ENCODE results near the gene FAM25C. TPM values are rescaled to one million over a fixed set of nuclear protein-coding genes. Genes with fewer than 3 reads are reported as not detected.
"Not testable (repeated sequence)": the region's sequence is repeated elsewhere in the genome, so short reads cannot be mapped to it uniquely, and the experiment has no call there.

FAM25C gene
- total and polyA plus RNA-seq, 10 of the 15 experiments (the other 5 are each of a cell fraction or from before 2014, with no cell fraction given) = not detected

- H3K4me2 ChIP-seq (ENCODE audit: control insufficient read depth, insufficient read depth); H2AFZ ChIP-seq (ENCODE audit: control insufficient read depth, low read depth, low read length); BruUV-seq (replicated peaks); H3K27me3 ChIP-seq (replicated peaks in 1 of 2; ENCODE audit: control insufficient read depth in 2 of 2, insufficient read depth in 2 of 2, low read length in 1 of 2); H3K9me3 ChIP-seq (replicated peaks; ENCODE audit: control insufficient read depth, insufficient read depth, low read length); H3K79me2 ChIP-seq (ENCODE audit: control insufficient read depth, insufficient read depth, low read length); H3K4me1 ChIP-seq (ENCODE audit: control insufficient read depth, insufficient read depth, low read length); in situ Hi-C loops (cut with MboI); H3K9ac ChIP-seq (ENCODE audit: control insufficient read depth, insufficient read depth, low read length); intact Hi-C loops (cut with micrococcal nuclease; ENCODE audit: unreplicated experiment); ATAC-seq; H3K27ac ChIP-seq (ENCODE audit: control insufficient read depth, insufficient read depth); H3K4me3 ChIP-seq; DNase-seq (ENCODE audit: low read depth, low spot score); POLR2A ChIA-PET; H4K20me1 ChIP-seq (ENCODE audit: control insufficient read depth, insufficient read depth); SMC1A ChIA-PET (ENCODE audit: uncharacterized antibody, unreplicated experiment); FAIRE-seq; H3K36me3 ChIP-seq (ENCODE audit: control insufficient read depth in 2 of 2, insufficient read depth in 2 of 2, low read length in 1 of 2); RAD21 ChIA-PET (ENCODE audit: unreplicated experiment); CTCF ChIA-PET: not testable (repeated sequence)
- no CpG with 5 or more reads among the region's 2 CpGs for WGBS (ENCODE audit: insufficient coverage, insufficient replicate concordance, low lambda C conversion rate, missing lambda C conversion rate)
These were observed 38.9 kb downstream of the FAM25C start for GRCh38 chr10:47960699-47961098.

- FAIRE-seq; intact Hi-C loops (cut with micrococcal nuclease; ENCODE audit: unreplicated experiment); H3K9ac ChIP-seq (ENCODE audit: control insufficient read depth, insufficient read depth, low read length); H3K27ac ChIP-seq (ENCODE audit: control insufficient read depth, insufficient read depth); H4K20me1 ChIP-seq (ENCODE audit: control insufficient read depth, insufficient read depth); H3K36me3 ChIP-seq (ENCODE audit: control insufficient read depth in 2 of 2, insufficient read depth in 2 of 2, low read length in 1 of 2); H3K4me1 ChIP-seq (ENCODE audit: control insufficient read depth, insufficient read depth, low read length); H3K27me3 ChIP-seq (replicated peaks in 1 of 2; ENCODE audit: control insufficient read depth in 2 of 2, insufficient read depth in 2 of 2, low read length in 1 of 2); CTCF ChIA-PET; H2AFZ ChIP-seq (ENCODE audit: control insufficient read depth, low read depth, low read length); BruUV-seq (replicated peaks); SMC1A ChIA-PET (ENCODE audit: uncharacterized antibody, unreplicated experiment); H3K9me3 ChIP-seq (replicated peaks; ENCODE audit: control insufficient read depth, insufficient read depth, low read length); DNase-seq (ENCODE audit: low read depth, low spot score); H3K4me3 ChIP-seq; POLR2A ChIA-PET; RAD21 ChIA-PET (ENCODE audit: unreplicated experiment); in situ Hi-C loops (cut with MboI); H3K4me2 ChIP-seq (ENCODE audit: control insufficient read depth, insufficient read depth); ATAC-seq; H3K79me2 ChIP-seq (ENCODE audit: control insufficient read depth, insufficient read depth, low read length): not testable (repeated sequence)
- WGBS (ENCODE audit: insufficient coverage, insufficient replicate concordance, low lambda C conversion rate, missing lambda C conversion rate) = no CpG with 5 or more reads among the region's 5 CpGs
These were observed 39.9 kb downstream of the FAM25C start for GRCh38 chr10:47959677-47960076.

DNA sequence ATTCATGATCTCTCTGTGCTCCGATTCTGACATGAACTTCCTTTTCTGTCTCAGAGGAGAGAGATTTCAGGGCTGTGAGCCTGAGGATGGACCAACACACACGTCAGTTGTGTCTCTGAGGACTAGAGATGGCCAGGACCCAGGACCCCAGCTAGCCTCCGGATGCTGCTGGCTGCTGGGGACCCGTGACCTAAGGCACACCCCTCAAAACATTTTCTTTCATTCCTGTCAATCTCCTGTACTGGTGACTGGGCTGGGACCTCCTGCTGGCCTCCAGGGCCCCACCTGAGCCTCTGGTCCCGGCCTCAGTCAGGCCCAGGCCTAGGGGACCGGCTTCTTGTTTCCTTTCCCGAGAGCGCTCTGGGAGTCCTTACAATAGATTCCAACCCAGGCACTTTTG is 42.4 kb downstream of the FAM25C start:
- in situ Hi-C loops (cut with MboI); DNase-seq (ENCODE audit: low read depth, low spot score); H4K20me1 ChIP-seq (ENCODE audit: control insufficient read depth, insufficient read depth); POLR2A ChIA-PET; H3K27ac ChIP-seq (ENCODE audit: control insufficient read depth, insufficient read depth); SMC1A ChIA-PET (ENCODE audit: uncharacterized antibody, unreplicated experiment); intact Hi-C loops (cut with micrococcal nuclease; ENCODE audit: unreplicated experiment); H3K4me3 ChIP-seq; RAD21 ChIA-PET (ENCODE audit: unreplicated experiment); H2AFZ ChIP-seq (ENCODE audit: control insufficient read depth, low read depth, low read length); ATAC-seq; H3K4me2 ChIP-seq (ENCODE audit: control insufficient read depth, insufficient read depth); CTCF ChIA-PET; FAIRE-seq; H3K79me2 ChIP-seq (ENCODE audit: control insufficient read depth, insufficient read depth, low read length); BruUV-seq (replicated peaks); H3K4me1 ChIP-seq (ENCODE audit: control insufficient read depth, insufficient read depth, low read length); H3K36me3 ChIP-seq (ENCODE audit: control insufficient read depth in 2 of 2, insufficient read depth in 2 of 2, low read length in 1 of 2); H3K27me3 ChIP-seq (replicated peaks in 1 of 2; ENCODE audit: control insufficient read depth in 2 of 2, insufficient read depth in 2 of 2, low read length in 1 of 2); H3K9ac ChIP-seq (ENCODE audit: control insufficient read depth, insufficient read depth, low read length); H3K9me3 ChIP-seq (replicated peaks; ENCODE audit: control insufficient read depth, insufficient read depth, low read length): not testable (repeated sequence)
- 68% methylated on average over 5 of the region's 8 CpGs for WGBS (ENCODE audit: insufficient coverage, insufficient replicate concordance, low lambda C conversion rate, missing lambda C conversion rate)

- BruUV-seq (replicated peaks) = not testable (repeated sequence)
These were observed 52.2 kb downstream of the FAM25C start for GRCh38 chr10:47947424-47947823.

More at GRCh38 chr10:47947424-47947823, 52.2 kb downstream of the FAM25C start:
- H3K4me2 ChIP-seq (ENCODE audit: control insufficient read depth, insufficient read depth); H4K20me1 ChIP-seq (ENCODE audit: control insufficient read depth, insufficient read depth); CTCF ChIA-PET; FAIRE-seq; in situ Hi-C loops (cut with MboI); H3K79me2 ChIP-seq (ENCODE audit: control insufficient read depth, insufficient read depth, low read length); intact Hi-C loops (cut with micrococcal nuclease; ENCODE audit: unreplicated experiment); H3K27ac ChIP-seq (ENCODE audit: control insufficient read depth, insufficient read depth); H3K27me3 ChIP-seq (replicated peaks in 1 of 2; ENCODE audit: control insufficient read depth in 2 of 2, insufficient read depth in 2 of 2, low read length in 1 of 2); H3K9me3 ChIP-seq (replicated peaks; ENCODE audit: control insufficient read depth, insufficient read depth, low read length); H3K36me3 ChIP-seq (ENCODE audit: control insufficient read depth in 2 of 2, insufficient read depth in 2 of 2, low read length in 1 of 2); H3K4me1 ChIP-seq (ENCODE audit: control insufficient read depth, insufficient read depth, low read length); POLR2A ChIA-PET; SMC1A ChIA-PET (ENCODE audit: uncharacterized antibody, unreplicated experiment); H3K9ac ChIP-seq (ENCODE audit: control insufficient read depth, insufficient read depth, low read length); RAD21 ChIA-PET (ENCODE audit: unreplicated experiment); DNase-seq (ENCODE audit: low read depth, low spot score); H2AFZ ChIP-seq (ENCODE audit: control insufficient read depth, low read depth, low read length); H3K4me3 ChIP-seq; ATAC-seq: not testable (repeated sequence)
- 0% methylated on average over 1 of the region's 1 CpG for WGBS (ENCODE audit: insufficient coverage, insufficient replicate concordance, low lambda C conversion rate, missing lambda C conversion rate)

Measured in GM12878 (cell line).